Stimulated activated effector memory CD8-positive, alpha-beta T cell treated with anti-CD3 and anti-CD28 coated beads, Interleukin-12 subunit alpha, Interleukin-12 subunit beta, amount 100 ng/mL, for 72 hours (primary cell): Measurements from ENCODE around the gene PRUNE1.
A peak's percentile ranks its signal among the peaks of the same experiment; 100 is the strongest.

Experiments used
- ATAC-seq: fragments of 150-1000 bp; cut with Tn5 transposase; 2 replicates; pipeline ENCODE4 v1.10.0; 2021
- DNase-seq, 2 donors: peaks; one replicate each; pipeline ENCODE4 v3.0.0; 2021 to 2022; ENCODE audit warnings: low spot score in 2 of 2
- H3K27ac Mint-ChIP-seq: one replicate; pipeline ENCODE4 v1.8.0; 2022; ENCODE audit warnings: mild to moderate bottlenecking, mixed read lengths
- H3K36me3 Mint-ChIP-seq: one replicate; pipeline ENCODE4 v1.8.0; 2022; ENCODE audit warnings: mild to moderate bottlenecking, mixed read lengths
- H3K4me1 Mint-ChIP-seq: one replicate; pipeline ENCODE4 v1.8.0; 2022; ENCODE audit warnings: mixed read lengths
- H3K4me3 Mint-ChIP-seq: one replicate; pipeline ENCODE4 v1.8.0; 2022; ENCODE audit warnings: mild to moderate bottlenecking, mixed read lengths
- H3K9me3 Mint-ChIP-seq: one replicate; pipeline ENCODE4 v1.8.0; 2022; ENCODE audit warnings: mixed read lengths

Gene PRUNE1

DNA sequence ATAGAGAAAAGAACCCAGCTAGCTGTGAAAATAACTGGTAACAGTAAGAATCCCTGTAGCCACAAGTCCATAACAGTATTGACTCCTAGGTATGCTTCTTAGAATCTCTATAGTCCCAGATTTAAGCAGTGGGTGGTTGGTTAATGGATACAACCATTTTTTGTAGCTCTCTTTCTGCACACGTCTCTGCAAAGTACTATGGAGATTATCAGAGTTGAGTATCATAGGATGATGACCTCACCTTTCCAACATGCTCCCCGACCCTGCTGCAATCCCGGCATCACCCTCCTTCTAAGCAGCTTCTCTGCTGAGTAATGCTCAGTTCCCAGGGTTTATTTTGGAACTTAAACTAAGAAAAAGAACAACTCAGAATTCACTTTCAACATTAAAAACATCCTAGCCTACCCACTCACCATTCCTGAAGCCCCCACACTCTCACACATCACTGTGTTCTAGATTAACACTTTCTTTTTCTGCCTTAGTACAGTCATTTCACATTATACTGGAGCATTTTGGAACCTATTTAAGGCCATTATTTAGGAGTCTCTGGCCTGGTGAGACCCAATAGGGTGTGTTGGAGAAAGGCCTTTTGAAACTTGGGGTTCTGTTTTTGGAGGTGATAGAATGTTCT lies 54.6 kb downstream of the PRUNE1 start:
- DNase-seq (no peak), ATAC-seq (no peak)
- peaks cover 16% of the 10 kb centered on the region for H3K36me3 Mint-ChIP-seq
- H3K4me3 Mint-ChIP-seq = no peak overlapping the region
- H3K9me3 Mint-ChIP-seq = no peaks in the 10 kb centered on the region
- H3K4me1 Mint-ChIP-seq = peaks cover 17% of the 10 kb centered on the region
- no peak overlapping the region for H3K27ac Mint-ChIP-seq

DNA sequence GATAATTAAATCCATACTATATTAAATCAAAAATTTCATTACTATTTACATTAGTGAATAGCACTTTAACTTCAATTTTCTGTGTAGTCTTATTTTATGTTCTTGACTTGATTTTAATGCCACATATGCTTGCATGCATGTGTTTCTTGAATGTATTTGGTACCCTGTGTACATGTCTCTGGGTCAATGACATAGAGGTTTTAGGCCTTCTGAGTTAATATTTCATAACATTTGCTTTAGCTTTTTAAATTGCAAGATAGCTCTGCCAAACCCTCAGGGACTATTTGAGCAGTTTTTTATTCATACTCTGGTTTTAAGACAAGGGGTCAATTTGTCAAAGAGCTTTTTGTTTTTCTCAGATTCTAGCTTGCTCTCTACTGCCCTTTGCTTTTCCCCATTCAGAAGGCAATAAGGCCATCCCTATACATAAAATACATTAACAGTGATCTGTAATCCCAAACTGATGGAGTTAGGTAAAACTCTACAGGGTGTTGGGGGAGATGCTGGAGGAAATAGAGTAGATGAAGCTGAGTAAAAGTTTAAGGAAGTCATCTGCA lies 56.9 kb downstream of the PRUNE1 start:
- H3K36me3 Mint-ChIP-seq = peaks cover 2% of the 10 kb centered on the region
- H3K4me1 Mint-ChIP-seq = peaks cover 4% of the 10 kb centered on the region
- DNase-seq = no peak
- ATAC-seq = no peak
- H3K27ac Mint-ChIP-seq = no peak overlapping the region
- H3K4me3 Mint-ChIP-seq = no peak overlapping the region
- no peaks in the 10 kb centered on the region for H3K9me3 Mint-ChIP-seq

DNA sequence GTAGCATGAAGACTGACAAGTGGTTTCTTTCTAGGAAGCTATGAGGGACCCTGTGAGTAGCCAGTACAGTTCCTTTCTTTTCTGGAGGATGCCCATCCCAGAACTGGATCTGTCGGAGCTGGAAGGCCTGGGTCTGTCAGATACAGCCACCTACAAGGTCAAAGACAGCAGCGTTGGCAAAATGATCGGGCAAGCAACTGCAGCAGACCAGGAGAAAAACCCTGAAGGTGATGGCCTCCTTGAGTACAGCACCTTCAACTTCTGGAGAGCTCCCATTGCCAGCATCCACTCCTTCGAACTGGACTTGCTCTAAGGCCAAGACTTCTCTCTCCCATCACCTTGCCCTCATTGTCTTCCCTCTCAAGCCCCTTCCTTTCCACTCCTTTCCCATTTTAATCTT lies 58.9 kb downstream of the PRUNE1 start:
- peaks cover 6% of the 10 kb centered on the region for H3K4me1 Mint-ChIP-seq
- H3K9me3 Mint-ChIP-seq = no peaks in the 10 kb centered on the region
- H3K27ac Mint-ChIP-seq = no peak overlapping the region
- DNase-seq (no peak), ATAC-seq (no peak)
- H3K4me3 Mint-ChIP-seq = no peak overlapping the region
- H3K36me3 Mint-ChIP-seq = peaks cover 22% of the 10 kb centered on the region

DNA sequence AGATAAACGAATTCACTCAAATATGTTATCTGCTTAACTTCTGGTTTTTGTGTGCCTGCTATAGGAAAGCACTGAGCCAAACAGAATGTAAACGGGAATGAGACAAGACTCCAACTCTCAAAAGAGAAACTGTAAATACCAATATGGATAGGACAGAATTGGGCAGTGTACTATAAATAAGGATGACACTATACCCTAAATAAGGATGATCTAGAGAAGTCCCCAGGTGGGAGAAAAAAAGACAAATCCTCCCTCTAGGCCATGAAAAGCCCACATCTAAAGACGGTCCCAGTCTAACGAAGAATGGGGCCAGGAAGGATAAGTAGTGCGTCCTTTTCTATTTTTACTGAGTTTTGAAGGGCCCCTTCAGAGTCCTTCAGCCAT lies 60.8 kb downstream of the PRUNE1 start:
- H3K27ac Mint-ChIP-seq = peak overlapping the region; percentile 98
- H3K4me1 Mint-ChIP-seq = peaks cover 12% of the 10 kb centered on the region
- DNase-seq = no peak
- no peaks in the 10 kb centered on the region for H3K9me3 Mint-ChIP-seq
- peaks cover 24% of the 10 kb centered on the region for H3K36me3 Mint-ChIP-seq
- ATAC-seq = no peak
- H3K4me3 Mint-ChIP-seq = peak overlapping the region; percentile 91

DNA sequence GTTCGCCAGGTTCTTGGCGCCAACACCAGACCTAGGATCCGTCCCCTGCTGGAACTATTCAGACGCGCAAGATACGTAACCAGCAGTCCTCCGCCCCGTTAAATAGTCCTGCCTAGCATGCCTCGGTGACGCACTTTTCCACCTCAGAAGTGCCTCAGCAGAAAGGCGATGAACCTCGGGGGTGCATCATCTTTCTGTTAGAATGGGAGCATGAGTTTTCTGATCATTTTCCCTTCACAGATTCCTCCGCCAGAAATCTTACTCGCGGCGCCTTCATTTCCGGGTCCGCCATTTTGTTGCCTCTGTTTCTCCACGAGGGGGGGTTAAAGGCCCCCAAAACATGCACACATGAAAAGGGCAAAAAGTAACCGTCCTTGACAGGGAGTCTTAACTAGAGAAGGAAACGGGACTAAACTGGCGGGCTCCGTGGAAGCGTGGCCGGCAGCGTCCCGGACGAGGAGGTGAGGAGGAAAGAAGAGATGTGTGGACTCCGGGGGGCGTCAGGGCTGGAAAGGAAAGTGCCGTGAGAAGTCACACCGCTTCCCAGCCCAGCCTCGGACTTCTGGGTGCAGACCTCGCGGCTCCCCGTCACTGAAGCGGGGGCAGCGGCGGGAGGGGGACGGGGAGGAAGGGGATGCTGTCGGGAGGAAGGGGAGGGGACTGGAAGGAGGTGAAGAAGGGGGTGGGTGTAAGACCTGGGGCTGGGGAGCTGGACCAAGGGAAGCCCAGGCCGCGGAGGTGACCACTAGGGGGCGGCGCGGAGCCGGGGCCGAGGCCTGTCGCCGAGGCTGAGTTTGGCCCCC lies 62.4 kb downstream of the PRUNE1 start, which contains the start of gene GABPB2:
Gene GABPB2 (plus strand): TSS at position 288 of the 803 bp plus-strand sequence. CDS start 17,429 bp downstream, outside the sequence.
- DNase-seq (peak; percentile 95 to 96), ATAC-seq (peak; percentile 91)
- H3K36me3 Mint-ChIP-seq = peaks cover 34% of the 10 kb centered on the region
- H3K4me3 Mint-ChIP-seq = peak within 1 kb of the TSS; percentile 91
- peak within 1 kb of the TSS; percentile 98 for H3K27ac Mint-ChIP-seq
- peaks cover 12% of the 10 kb centered on the region for H3K4me1 Mint-ChIP-seq
- H3K9me3 Mint-ChIP-seq = no peaks in the 10 kb centered on the region

DNA sequence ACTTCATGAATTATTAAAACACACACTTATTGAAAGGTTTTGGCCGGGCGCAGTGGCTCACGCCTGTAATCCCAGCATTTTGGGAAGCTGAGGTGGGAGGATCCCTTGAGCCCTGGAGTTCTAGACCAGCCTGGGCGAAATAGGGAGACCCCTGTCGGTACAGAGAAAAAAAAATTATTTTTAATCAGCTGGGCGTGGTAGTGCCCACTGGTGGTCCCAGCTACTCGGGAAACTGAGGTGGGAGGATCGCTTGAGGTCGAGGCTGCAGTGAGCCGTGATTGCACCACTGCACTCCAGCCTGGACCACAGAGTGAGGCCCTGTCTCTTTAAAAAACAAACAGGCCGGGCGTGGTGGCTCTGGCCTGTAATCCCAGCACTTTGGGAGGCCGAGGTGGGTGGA lies 64.0 kb downstream of the PRUNE1 start:
- peak overlapping the region; percentile 91 for H3K4me3 Mint-ChIP-seq
- DNase-seq (no peak), ATAC-seq (no peak)
- H3K9me3 Mint-ChIP-seq = no peaks in the 10 kb centered on the region
- H3K4me1 Mint-ChIP-seq = peaks cover 12% of the 10 kb centered on the region
- peaks cover 34% of the 10 kb centered on the region for H3K36me3 Mint-ChIP-seq
- peak overlapping the region; percentile 98 for H3K27ac Mint-ChIP-seq
